Loucy (cell line): Measurements from ENCODE around the gene NME8.

Source experiments
- CTCF ChIP-seq: fragments of 200-600 bp; sonication (generic); conservative IDR thresholded peaks from 2 replicates; pipeline ENCODE4 v1.5.1; 2014; ENCODE audit warnings: mild to moderate bottlenecking, antibody characterized with exemption, low read length
- EZH2phosphoT487 ChIP-seq: fragments of 200-600 bp; IDR thresholded peaks from 2 replicates; pipeline ENCODE4 v1.6.1; 2018; ENCODE audit warnings: antibody characterized with exemption, mild to moderate bottlenecking, moderate library complexity, borderline replicate concordance

- TF ChIP-seq CTCF, result no peak
- TF ChIP-seq EZH2phosphoT487, result no peak
Observed at GRCh38 chr7:37826825-37827224, 21.6 kb upstream of the NME8 start.
